GM19035 (cell line): ENCODE data around the gene SLC39A10.

Experiments used
- ATAC-seq: cut with Tn5 transposase; IDR thresholded peaks from one replicate; pipeline ENCODE4 v1.9.1; 2021; ENCODE audit not compliant: unreplicated experiment

SLC39A10 gene

DNA sequence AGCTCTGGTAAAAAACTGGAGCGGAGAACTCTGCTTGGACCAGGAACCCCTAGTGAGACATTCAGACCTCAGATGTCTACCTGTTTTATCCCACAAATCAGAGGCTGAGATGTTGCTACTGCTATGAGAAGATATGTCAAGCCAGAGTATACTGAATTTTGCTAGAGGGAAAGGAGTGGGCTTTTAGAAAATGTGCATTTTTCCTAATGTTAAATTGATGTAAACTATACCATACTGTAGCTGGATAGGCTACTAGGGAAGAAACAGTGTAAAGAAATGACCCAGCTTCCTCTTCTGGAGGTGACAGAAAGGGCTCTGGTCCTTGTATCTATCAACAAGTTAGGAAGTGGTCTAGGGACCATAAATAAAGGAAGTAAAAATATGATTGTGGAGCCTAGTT is 65.0 kb downstream of the SLC39A10 start:
- no peak for ATAC-seq

DNA sequence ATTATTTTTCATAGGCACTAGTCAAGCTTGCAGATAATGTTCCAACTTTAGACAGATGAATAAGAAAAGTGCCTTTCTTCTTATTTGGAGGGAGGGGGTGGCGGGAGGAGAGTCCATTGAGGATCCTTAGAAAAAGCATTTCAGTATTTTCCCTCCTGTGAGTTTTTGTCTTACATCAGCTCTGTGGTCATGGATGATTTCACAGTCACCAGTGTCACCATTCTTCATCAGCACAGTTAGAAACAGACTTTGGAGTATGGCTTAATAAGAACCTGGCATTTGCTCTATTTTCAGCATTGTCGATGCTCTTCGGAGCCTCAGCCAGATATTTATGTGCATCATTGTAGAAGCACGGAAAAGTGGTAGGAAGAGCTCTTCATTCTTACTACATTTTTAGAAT is 70.1 kb downstream of the SLC39A10 start:
- ATAC-seq = no peak

DNA sequence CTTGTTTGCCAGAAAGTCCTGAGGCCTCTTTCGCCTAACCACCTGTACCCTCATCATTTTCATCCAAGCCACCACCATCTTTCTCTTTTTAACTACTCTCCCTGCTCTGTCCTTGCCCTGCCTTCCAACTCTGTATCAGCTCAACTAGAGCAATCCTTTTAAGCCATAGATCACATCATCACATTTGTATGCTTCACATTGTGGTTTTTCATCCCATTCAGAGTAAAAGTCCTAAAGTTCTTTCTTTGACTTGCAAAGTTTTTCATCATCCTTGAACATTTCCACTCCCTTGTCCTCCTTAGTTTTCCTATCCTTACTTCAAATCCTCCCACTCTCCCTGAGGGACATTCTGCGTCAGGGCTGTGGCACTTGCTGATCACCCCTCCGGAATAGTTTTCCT is 73.9 kb downstream of the SLC39A10 start:
- ATAC-seq = no peak

DNA sequence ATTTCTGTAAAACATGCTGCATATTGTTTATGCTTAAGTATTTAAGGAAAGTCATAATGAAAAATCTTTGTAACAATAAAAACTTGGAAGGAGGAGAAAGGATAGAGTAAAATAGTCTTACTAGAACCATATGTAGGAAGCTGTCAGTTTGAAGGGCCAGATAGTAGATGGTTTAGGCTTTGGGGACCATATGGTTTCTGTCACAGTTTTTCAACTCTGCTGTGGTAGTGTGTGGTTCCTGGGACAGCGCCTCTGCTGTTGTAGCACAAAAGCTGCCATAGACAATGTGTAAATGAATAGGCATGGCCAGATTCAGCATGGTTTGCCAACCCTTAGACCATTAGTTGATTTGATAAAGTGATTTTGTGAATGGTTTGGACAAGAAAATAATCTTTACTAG is 75.5 kb downstream of the SLC39A10 start:
- no peak for ATAC-seq

DNA sequence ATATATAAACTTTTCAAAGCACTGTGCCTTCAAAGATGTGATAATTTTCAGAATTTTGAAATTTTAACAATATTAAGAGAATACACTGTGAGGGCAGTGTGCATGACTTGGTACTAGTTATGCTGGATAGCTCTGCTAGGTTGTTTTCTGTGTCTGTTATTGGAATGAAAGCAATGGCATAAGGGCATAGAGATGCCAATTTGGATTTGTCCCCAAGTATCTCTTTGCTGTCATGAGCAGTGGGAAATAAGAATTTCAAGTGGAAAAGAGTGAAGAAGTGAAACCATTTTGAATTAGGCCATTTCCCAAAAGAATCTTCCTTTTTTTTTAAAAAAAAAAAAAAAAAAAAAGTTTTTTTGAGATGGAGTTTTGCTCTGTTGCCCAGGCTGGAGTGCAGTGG is 76.8 kb downstream of the SLC39A10 start:
- no peak for ATAC-seq

DNA sequence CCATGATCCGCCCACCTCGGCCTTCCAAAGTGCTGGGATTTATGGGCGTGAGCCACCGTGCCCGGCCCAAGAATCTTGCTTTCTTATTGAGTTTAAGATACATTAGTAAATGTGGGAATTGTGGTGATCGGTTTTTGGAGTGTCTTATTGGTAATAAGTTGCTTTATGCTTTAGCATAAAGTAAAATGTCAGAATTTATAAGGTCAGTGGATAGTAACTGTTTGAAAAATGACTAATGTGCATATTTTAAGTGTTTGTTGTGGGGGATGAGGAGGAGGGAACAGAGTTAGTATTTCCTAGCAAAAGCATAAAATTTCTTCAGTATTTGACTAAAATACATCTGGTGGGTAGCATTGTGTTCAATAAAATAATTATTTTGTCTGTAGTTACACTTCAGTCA is 77.4 kb downstream of the SLC39A10 start:
- ATAC-seq = no peak

DNA sequence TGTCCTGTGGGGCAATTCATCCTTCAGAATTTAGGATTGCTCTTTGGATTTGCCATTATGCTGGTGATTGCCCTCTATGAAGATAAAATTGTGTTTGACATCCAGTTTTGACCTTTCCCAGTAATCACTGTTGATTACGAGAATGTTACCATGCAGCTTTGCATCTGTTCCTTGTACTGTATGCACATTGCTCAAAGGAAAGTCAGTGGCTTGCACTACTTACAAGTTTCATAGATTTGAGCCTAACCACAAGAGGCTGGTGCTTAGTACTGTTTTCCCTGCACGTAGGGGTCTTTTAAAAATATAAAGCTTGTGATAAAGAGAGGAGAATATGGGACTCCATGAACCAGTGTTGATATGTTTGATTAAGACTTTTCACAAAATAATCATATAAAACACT is 77.9 kb downstream of the SLC39A10 start:
- no peak for ATAC-seq

DNA sequence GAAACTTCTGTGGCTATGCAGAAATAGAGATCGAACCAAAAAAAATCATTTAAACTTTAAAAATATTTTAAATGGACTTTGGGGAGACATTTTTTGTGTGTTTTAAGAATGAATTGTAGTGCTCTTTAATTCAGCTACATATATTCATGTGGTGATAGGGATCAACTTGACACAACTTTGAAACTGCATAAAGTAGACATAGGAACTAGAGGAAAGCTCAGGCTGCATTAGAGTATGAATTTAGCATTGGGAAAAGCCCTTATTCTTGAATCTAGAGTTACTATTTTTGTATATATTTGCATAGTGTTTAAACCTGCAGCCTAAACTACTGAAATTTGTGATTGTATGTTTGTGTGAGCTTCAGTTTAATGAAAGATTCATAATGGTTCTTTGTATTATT is 78.3 kb downstream of the SLC39A10 start:
- no peak for ATAC-seq

DNA sequence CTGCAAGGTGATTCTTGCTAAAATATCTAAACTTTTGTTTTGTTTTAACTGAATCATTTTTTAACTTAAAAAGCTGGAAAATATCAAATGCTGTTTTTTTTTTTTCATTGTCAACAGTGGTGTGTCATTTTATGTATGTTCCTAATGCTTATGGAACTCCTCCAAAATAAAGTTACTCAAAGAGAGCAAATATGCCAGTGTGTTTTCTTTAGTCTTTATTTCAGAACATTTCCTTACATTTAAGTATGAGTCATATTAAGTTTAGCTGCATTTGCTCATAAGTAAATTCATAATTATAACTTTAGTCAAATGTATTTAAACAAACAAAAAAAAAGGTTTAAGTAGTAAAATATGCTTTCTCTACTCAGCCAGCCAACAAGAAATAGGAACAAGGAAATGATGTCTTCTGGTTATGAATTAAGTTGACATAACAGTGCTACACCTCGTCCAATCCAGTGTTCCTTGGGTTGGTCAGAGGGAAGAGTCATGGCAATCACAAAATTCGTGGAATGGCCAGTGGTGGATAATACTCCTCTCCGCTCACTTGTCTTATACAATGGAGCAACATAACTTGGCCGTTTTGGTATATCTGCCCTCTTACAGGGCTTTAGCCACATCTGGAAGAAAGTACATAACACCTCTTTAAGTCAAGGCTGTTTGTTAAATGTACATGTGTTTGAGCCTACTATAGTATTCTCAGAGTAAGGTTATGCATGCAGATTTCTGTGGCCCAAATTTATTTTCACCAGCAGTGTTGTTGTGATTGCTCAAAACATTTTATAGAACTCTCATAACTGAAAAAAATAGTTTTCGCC is 80.7 kb downstream of the SLC39A10 start:
- ATAC-seq = no peak

DNA sequence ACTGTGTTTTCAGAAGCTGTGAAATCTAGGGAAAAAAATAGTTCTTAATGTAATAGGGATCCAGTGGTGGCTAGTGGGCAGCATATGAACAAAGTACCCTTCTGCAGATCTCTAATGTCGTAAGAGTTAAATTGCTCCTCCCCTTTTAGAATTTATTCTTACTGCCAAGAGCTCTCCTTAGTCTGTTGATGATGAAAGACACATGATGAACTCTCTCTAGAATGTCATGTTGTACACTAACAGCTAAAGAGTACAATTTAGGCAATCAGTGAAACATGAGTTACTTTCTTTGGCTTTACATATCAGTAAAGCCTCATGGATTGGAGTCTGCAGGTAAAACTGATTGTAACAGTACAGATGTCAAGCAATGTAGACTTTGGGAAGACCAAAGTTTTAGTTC is 84.2 kb downstream of the SLC39A10 start:
- no peak for ATAC-seq

DNA sequence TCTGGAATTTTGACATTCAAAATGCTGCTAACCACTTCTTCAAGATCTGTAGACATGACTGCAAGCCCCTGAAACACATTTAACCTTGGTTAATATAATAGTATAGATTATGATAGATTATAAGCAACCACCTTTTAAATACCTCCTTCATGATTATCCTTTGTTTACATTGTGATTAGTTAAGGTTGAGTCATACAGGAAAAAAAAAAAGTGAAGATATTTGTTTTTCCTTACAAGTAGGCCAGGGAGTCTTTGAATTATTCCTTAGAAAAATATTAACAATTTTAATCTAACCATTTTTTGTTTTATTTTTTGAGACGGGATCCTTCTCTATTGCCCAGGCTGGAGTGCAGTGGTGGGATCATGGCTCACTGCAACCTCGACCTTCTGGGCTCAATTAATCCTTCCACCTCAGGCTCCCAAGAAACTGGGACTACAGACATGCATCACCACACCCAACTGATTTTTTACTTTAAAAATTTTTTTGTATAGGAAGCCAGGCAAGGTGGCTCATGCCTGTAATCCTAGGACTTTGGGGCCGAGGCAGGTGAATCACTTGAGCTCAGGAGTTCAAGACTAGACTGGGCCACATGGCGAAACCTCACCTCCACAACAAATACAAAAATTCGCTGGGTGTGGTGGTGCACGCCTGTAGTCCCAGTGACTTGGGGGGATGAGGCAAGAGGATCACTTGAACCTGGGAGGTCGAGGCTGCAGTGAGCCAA is 99.4 kb downstream of the SLC39A10 start:
- ATAC-seq = no peak

DNA sequence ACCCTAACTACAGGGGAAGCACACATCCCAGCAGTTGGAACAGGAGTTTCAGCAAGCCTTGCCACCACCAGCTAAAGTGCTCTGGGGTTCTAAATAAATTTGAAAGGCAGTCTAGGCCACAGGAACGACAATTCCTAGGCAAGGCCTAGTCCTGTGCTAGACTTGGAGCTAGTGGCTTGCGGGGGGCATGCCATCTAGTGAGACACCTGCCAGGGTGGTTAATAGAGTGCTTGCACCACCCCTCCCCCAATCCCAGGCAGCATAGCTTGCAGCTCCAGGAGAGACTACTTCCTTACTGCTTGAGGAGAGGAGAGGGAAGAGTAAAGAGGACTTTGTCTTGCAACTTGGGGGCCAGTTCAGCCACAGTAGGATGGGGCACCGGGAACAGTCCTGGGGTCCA is 101.8 kb downstream of the SLC39A10 start:
- ATAC-seq = no peak

DNA sequence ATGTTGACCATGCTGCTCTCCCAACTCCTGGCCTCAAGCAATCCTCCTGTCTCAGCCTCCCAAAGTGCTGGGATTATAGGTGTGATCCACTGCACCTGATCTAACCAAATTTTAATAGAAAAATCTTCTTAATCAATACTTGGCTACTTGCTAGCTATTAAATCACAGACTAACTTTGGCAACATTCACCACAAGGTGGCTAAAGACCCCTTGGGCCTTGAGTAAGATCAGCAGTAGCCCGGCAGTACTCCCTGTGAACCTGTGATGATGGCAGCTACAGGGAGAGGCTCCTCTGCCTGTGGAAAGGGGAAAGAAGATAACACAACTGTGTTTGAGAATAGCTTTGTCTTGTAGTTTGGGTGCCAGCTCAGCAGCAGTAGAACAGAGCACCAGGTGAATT is 102.9 kb downstream of the SLC39A10 start:
- no peak for ATAC-seq

DNA sequence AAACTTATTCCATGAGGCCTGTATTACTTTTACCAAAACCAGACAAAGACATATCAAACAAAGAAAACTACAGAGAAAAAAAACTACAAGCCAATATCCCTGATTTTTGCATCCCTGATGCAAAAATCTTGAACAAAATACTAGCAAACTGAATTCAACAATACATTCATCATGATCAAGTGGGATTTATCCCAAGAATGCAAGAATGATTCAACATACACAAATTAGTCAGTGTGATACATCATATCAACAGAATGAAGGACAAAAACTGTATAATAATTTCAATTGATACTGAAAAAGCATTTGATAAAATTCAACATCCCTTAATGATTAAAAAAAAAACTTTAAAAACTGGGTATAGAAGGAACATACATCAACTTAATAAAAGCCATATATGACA is 106.8 kb downstream of the SLC39A10 start:
- no peak for ATAC-seq

DNA sequence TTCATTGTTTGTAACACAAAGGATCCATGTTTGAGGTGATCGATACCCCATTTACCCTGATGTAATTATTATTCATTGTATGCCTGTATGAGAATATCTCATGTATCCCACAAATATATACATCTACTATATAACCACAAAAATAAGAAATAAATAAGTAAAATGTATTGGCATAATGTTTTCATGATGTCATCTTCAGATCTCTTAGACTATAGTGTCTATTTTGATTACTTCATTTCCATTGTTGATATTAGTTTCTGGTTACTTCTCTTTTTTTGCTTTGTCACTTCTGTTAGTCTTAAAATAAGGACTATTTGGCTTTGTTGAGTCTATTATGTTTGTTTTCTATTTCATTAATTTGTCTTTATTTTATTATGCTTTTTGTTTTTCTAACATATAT is 109.7 kb downstream of the SLC39A10 start:
- ATAC-seq = no peak

DNA sequence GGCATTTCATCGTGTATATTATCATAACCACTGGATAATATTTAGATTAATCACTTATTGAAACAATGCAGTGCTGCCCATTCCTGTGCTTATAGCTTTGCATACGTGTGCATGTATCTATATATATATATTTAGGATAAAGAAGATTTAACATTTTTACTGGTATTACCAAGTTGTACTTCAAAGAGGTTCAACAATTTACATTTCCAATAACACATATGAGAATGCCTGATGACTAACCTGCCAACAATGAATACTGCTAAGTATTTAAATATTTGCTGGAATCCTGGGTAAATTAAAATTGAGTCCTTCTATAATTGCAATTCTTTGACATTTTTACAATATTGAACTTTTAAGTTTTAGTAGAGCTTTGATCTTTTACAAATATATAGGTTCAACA is 111.4 kb downstream of the SLC39A10 start:
- ATAC-seq = no peak

DNA sequence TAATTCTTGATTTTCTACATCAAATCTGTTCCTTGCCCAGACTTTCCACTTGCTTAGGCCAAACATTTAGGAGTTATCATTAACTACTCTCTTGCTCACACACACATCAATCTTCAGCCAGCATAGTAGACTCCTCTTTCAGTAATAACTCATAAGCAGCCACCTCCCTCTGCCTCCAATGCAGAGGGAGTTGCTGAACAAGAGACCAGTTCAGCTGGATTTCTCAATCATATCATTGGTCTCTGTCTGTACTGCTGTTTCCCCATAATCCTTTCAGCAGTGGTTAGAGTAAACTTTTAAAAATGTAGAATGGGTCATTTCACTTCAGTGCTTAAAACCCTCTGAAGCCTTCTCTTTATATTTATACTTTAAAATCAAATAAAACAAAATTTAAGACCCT is 112.9 kb downstream of the SLC39A10 start:
- no peak for ATAC-seq

DNA sequence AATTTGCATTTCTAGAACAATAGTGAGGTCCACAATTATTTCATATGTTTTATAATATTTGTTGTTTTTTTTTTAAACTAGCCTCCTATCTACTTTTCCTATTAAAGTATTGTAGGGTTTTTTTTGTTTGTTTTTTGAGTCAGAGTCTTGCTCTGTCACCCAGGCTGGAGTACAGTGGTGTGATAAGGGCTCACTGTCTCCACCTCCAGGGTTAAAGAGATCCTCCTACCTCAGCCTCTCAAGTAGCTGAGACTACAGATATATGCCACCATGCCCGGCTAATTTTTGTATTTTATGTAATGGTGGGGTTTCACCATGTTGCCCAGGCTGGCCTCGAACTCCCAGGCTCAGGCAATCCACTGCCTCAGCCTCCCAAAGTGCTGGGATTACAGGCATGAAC is 122.5 kb downstream of the SLC39A10 start:
- no peak for ATAC-seq

DNA sequence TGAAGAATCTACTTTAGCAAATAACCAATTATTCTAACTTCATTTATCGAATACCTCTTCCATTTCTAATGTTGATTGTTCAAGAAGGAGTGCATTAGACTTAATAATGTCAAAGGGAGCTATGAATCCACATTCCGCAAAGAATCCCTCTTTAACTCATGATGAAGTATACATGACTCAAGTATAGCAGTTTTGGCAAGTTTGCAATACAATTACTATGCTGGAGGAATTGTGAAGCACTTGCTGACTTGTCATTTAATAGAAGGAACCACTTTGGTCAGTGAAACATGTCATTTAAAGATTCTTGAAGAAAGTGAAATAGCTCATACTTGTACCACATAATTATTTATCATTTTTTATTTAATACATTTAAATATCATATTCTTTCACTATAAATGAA is 125.1 kb downstream of the SLC39A10 start:
- no peak for ATAC-seq
